Vagina (tissue), 2 donors: ENCODE measurements around the gene JAK1. TPM values are rescaled to one million over a fixed set of nuclear protein-coding genes. Genes with fewer than 3 reads are reported as not detected.

Experiments used
- DNase-seq, 2 donors: peaks; one replicate each; pipeline ENCODE4 v3.0.0-alpha.2; 2017; ENCODE audit errors: extremely low spot score in 2 of 2
- H3K27ac ChIP-seq: fragments of 200-600 bp; sonication (generic); one replicate; pipeline ENCODE4 v1.5.1; 2019
- H3K27me3 ChIP-seq: fragments of 200-600 bp; sonication (generic); one replicate; pipeline ENCODE4 v1.5.1; 2019
- H3K36me3 ChIP-seq, 2 donors: fragments of 200-600 bp; sonication (generic); one replicate each; pipeline ENCODE4 v1.5.1; 2017 to 2019
- H3K4me1 ChIP-seq: fragments of 200-600 bp; sonication (generic); one replicate; pipeline ENCODE4 v1.5.1; 2019
- H3K4me3 ChIP-seq, 2 donors: fragments of 200-600 bp; sonication (generic); 1 replicate in 1 of 2; 2 replicates in 1 of 2; pipeline ENCODE4 v1.5.1; 2016 to 2019
- H3K9me3 ChIP-seq: fragments of 200-600 bp; sonication (generic); one replicate; pipeline ENCODE4 v1.5.1; 2019
- CTCF ChIP-seq, 3 experiments: fragments of 450-650 bp in 2 of 3; fragments of 200-600 bp in 1 of 3; sonication (generic) in 1 of 3; IDR thresholded peaks; one replicate each; pipeline ENCODE4 v1.5.1; 2017 to 2019; ENCODE audit warnings: antibody characterized with exemption in 3 of 3, mild to moderate bottlenecking in 2 of 3, moderate library complexity in 2 of 3
- POLR2A ChIP-seq, 2 donors: fragments of 450-650 bp; IDR thresholded peaks; one replicate each; pipeline ENCODE4 v1.6.1; 2017; ENCODE audit warnings: antibody characterized with exemption in 2 of 2, mild to moderate bottlenecking in 2 of 2, moderate library complexity in 2 of 2
- POLR2AphosphoS5 ChIP-seq, 2 donors: sonication (generic); formaldehyde crosslinking; IDR thresholded peaks; one replicate each; pipeline ENCODE4 v1.9.0; 2017; ENCODE audit warnings: antibody characterized with exemption in 2 of 2, mild to moderate bottlenecking in 2 of 2, low read depth in 1 of 2; ENCODE audit not compliant: insufficient read depth in 1 of 2
- intact Hi-C: fragments of 100-400 bp; cut with DNase I; formaldehyde crosslinking; loops from one replicate; pipeline ENCODE4 v1.15.1; 2023
- total RNA-seq: library from RNA; depleted of rRNA; stranded (reverse); fragments of >200 nt; gene quantifications from one replicate; pipeline ENCODE4 v1.2.3, GENCODE V29; 2016

Gene JAK1
- total RNA-seq, 1 donor from 2014 or later, result 93.3 TPM

GRCh38 chr1:64893921-64894320, 72.4 kb downstream of the JAK1 start:
- Histone ChIP-seq H3K27me3 (no peaks in the 10 kb centered on the region), H3K27ac (peak overlapping the region; percentile 71), H3K9me3 (no peaks in the 10 kb centered on the region), H3K4me1 (peaks cover 95% of the 10 kb centered on the region), H3K36me3 (no peaks in the 10 kb centered on the region), H3K4me3 (no peak overlapping the region)
- DNase-seq, result no peak
- intact Hi-C loops, result no loop called here
- TF ChIP-seq POLR2A (IDR thresholded peaks at IDR 0.05) (no peak), CTCF (IDR thresholded peaks at IDR 0.05) (no peak), POLR2AphosphoS5 (IDR thresholded peaks at IDR 0.05; ENCODE audit: insufficient read depth in 1 of 2, low read depth in 1 of 2) (no peak)

GRCh38 chr1:64892576-64893573, 73.5 kb downstream of the JAK1 start:
- Histone ChIP-seq H3K27me3 (no peaks in the 10 kb centered on the region), H3K27ac (peak overlapping the region; percentile 71), H3K9me3 (no peaks in the 10 kb centered on the region), H3K4me1 (peaks cover 92% of the 10 kb centered on the region), H3K4me3 (no peak overlapping the region), H3K36me3 (no peaks in the 10 kb centered on the region)
- intact Hi-C loops, result no loop called here
- TF ChIP-seq POLR2AphosphoS5 (IDR thresholded peaks at IDR 0.05; ENCODE audit: insufficient read depth in 1 of 2, low read depth in 1 of 2), result no peak
- no peak for TF ChIP-seq POLR2A (IDR thresholded peaks at IDR 0.05)
- no peak for TF ChIP-seq CTCF (IDR thresholded peaks at IDR 0.05)
- DNase-seq, result no peak

- Histone ChIP-seq H3K27ac (peak overlapping the region; percentile 11), H3K27me3 (no peaks in the 10 kb centered on the region), H3K4me3 (no peak overlapping the region), H3K9me3 (no peaks in the 10 kb centered on the region), H3K4me1 (peaks cover 84% of the 10 kb centered on the region), H3K36me3 (no peaks in the 10 kb centered on the region)
- intact Hi-C loops, result no loop called here
- DNase-seq, result no peak
- TF ChIP-seq CTCF (IDR thresholded peaks at IDR 0.05) (no peak), POLR2AphosphoS5 (IDR thresholded peaks at IDR 0.05; ENCODE audit: insufficient read depth in 1 of 2, low read depth in 1 of 2) (no peak), POLR2A (IDR thresholded peaks at IDR 0.05) (no peak)
Measured at GRCh38 chr1:64891448-64891825, 74.9 kb downstream of the JAK1 start.

GRCh38 chr1:64890699-64891447, 75.5 kb downstream of the JAK1 start:
- H3K27ac ChIP-seq, result peak overlapping the region; percentile 11

More at GRCh38 chr1:64890699-64891447, 75.5 kb downstream of the JAK1 start:
- no peak for DNase-seq
- no peak overlapping the region for H3K4me3 ChIP-seq
- H3K36me3 ChIP-seq, result no peaks in the 10 kb centered on the region
- H3K4me1 ChIP-seq, result peaks cover 81% of the 10 kb centered on the region
- intact Hi-C loops, result no loop called here
- no peaks in the 10 kb centered on the region for H3K9me3 ChIP-seq
- H3K27me3 ChIP-seq, result no peaks in the 10 kb centered on the region
- no peak for TF ChIP-seq CTCF (IDR thresholded peaks at IDR 0.05)
